KBM-7 (cell line): Measurements from ENCODE around the gene IRF6.

Experiments
- DNase-seq: peaks from one replicate; pipeline ENCODE4 v3.0.0-alpha.2; 2015
- in situ Hi-C: fragments of 300-500 bp; cut with MboI; formaldehyde crosslinking; loops from 2 replicates; pipeline ENCODE4 v1.14.3; 2020; ENCODE audit warnings: low sequenced_read_pairs, low pct_unique_long_range_greater_than_20kb, mixed read lengths

The IRF6 gene

GRCh38 chr1:209805875-209806760 lies at the start of gene IRF6:
IRF6 (minus strand) TSS chr1:209806142; CDS start chr1:209801413, 4,729 bp downstream.
- in situ Hi-C loops = no loop called here

GRCh38 chr1:209855623-209856022 lies 49.7 kb upstream of the IRF6 start:
- in situ Hi-C loops = loop anchor here (25.0 kb wide), 1 partner anchor 132 kb away; no protein-coding TSS in a partner anchor
- no peak for DNase-seq

More at GRCh38 chr1:209805875-209806760, at the start of gene IRF6:
- no peak for DNase-seq

GRCh38 chr1:209855006-209855405 lies 49.1 kb upstream of the IRF6 start:
- no peak for DNase-seq
- in situ Hi-C loops = loop anchor here (25.0 kb wide), 1 partner anchor 132 kb away; no protein-coding TSS in a partner anchor

GRCh38 chr1:209854196-209854595 lies 48.3 kb upstream of the IRF6 start:
- DNase-seq = no peak
- in situ Hi-C loops = loop anchor here (25.0 kb wide), 1 partner anchor 133 kb away; no protein-coding TSS in a partner anchor

GRCh38 chr1:209853676-209854075 lies 47.7 kb upstream of the IRF6 start:
- in situ Hi-C loops = loop anchor here (25.0 kb wide), 1 partner anchor 134 kb away; no protein-coding TSS in a partner anchor
- DNase-seq = no peak

- peak; percentile 37 for DNase-seq
- in situ Hi-C loops = loop anchor here (25.0 kb wide), 1 partner anchor 137 kb away; no protein-coding TSS in a partner anchor
Observed at GRCh38 chr1:209850342-209850979, 44.5 kb upstream of the IRF6 start.

- in situ Hi-C loops = no loop called here
Observed at GRCh38 chr1:209849388-209849787, 43.4 kb upstream of the IRF6 start.

GRCh38 chr1:209845408-209845725 lies 39.4 kb upstream of the IRF6 start:
- in situ Hi-C loops = no loop called here
- no peak for DNase-seq

More at GRCh38 chr1:209849388-209849787, 43.4 kb upstream of the IRF6 start:
- no peak for DNase-seq

GRCh38 chr1:209844695-209845407 lies 38.9 kb upstream of the IRF6 start:
- DNase-seq = no peak
- in situ Hi-C loops = no loop called here

- DNase-seq = no peak
- in situ Hi-C loops = no loop called here
Observed at GRCh38 chr1:209840611-209841010, 34.7 kb upstream of the IRF6 start.

- DNase-seq = no peak
- in situ Hi-C loops = no loop called here
Observed at GRCh38 chr1:209839875-209840546, 34.1 kb upstream of the IRF6 start.

GRCh38 chr1:209838537-209838936 lies 32.6 kb upstream of the IRF6 start:
- in situ Hi-C loops = no loop called here

GRCh38 chr1:209837671-209838070 lies 31.7 kb upstream of the IRF6 start:
- in situ Hi-C loops = no loop called here
- no peak for DNase-seq

More at GRCh38 chr1:209838537-209838936, 32.6 kb upstream of the IRF6 start:
- no peak for DNase-seq

- no peak for DNase-seq
Observed at GRCh38 chr1:209835782-209836298, 29.9 kb upstream of the IRF6 start.

GRCh38 chr1:209831615-209832014 lies 25.7 kb upstream of the IRF6 start:
- in situ Hi-C loops = no loop called here
- no peak for DNase-seq

More at GRCh38 chr1:209835782-209836298, 29.9 kb upstream of the IRF6 start:
- in situ Hi-C loops = no loop called here

- in situ Hi-C loops = no loop called here
- no peak for DNase-seq
Observed at GRCh38 chr1:209830722-209831121, 24.8 kb upstream of the IRF6 start.

- in situ Hi-C loops = no loop called here
- no peak for DNase-seq
Observed at GRCh38 chr1:209829716-209830115, 23.8 kb upstream of the IRF6 start.

- in situ Hi-C loops = no loop called here
- DNase-seq = peak; percentile 97
Observed at GRCh38 chr1:209827384-209828262, 21.7 kb upstream of the IRF6 start, which contains the start of gene UTP25. UTP25 (plus strand) TSS chr1:209827972; CDS start chr1:209828064, 92 bp downstream.
